Endothelial cell of umbilical vein (primary cell): ENCODE results near the gene CNNM3. TPM values are rescaled to one million over a fixed set of nuclear protein-coding genes. Genes with fewer than 3 reads are reported as not detected.
A peak's percentile ranks its signal among the peaks of the same experiment; 100 is the strongest.

Experiments
- BruUV-seq: library from RNA; stranded (reverse); fragments of 400-500 nt; replicated peaks from 2 replicates; lab custom pipeline; 2021; lab: Mats Ljungman, UMichigan
- CTCF ChIA-PET: fragments of 300-600, 350-600 bp; sonication (Branson Sonifier 250); formaldehyde crosslinking; loops from one replicate; lab custom pipeline; 2021; ENCODE audit warnings: antibody characterized with exemption, inconsistent platforms; lab: Charles Lee
- POLR2A ChIA-PET: fragments of 300-600, 350-600 bp; sonication (Branson Sonifier 250); formaldehyde crosslinking; loops from one replicate; lab custom pipeline; 2021; ENCODE audit warnings: antibody characterized with exemption, inconsistent platforms; lab: Charles Lee
- DNase-seq: peaks from one replicate; pipeline ENCODE4 v3.0.0-alpha.2; 2011; ENCODE audit warnings: low read depth, low spot score
- FAIRE-seq: peaks from 2 replicates; lab custom pipeline; 2011; peaks lifted over from hg19 to GRCh38; lab: Jason Lieb, UNC
- H2AFZ ChIP-seq: 2 replicates; pipeline ENCODE4 v1.6.0; 2012; ENCODE audit warnings: low read depth, low read length, control low read depth, inconsistent platforms
- H3K27ac ChIP-seq: 2 replicates; pipeline ENCODE4 v1.5.1; 2011; ENCODE audit warnings: low read depth, mild to moderate bottlenecking, control low read depth, low read length, moderate library complexity; ENCODE audit not compliant: insufficient read depth
- H3K27me3 ChIP-seq, 2 experiments: 2 replicates each; pipeline versions ENCODE4 v1.6.0 to v1.6.1; 2011; ENCODE audit warnings: low read length in 2 of 2, mixed read lengths in 1 of 2; ENCODE audit not compliant: control insufficient read depth in 2 of 2, insufficient read depth in 2 of 2
- H3K36me3 ChIP-seq, 2 experiments: 2 replicates in 1 of 2; 3 replicates in 1 of 2; pipeline ENCODE4 v1.5.1; 2011; ENCODE audit warnings: low read length in 2 of 2, mild to moderate bottlenecking in 1 of 2, moderate library complexity in 1 of 2; ENCODE audit not compliant: control insufficient read depth in 2 of 2, insufficient read depth in 2 of 2; ENCODE audit errors: extremely low read depth in 1 of 2
- H3K4me1 ChIP-seq: 3 replicates; pipeline ENCODE4 v1.5.1; 2011; ENCODE audit warnings: mild to moderate bottlenecking, low read length; ENCODE audit not compliant: control insufficient read depth, insufficient read depth; ENCODE audit errors: extremely low read depth
- H3K4me2 ChIP-seq: 2 replicates; pipeline ENCODE4 v1.6.1; 2011; ENCODE audit warnings: low read length, control low read depth, mixed read lengths; ENCODE audit not compliant: insufficient read depth
- H3K4me3 ChIP-seq, 3 experiments: fragments of 200-600 bp in 1 of 3; sonication (generic), shearing (Covaris generic) in 1 of 3; replicated peaks in 1 of 3; 2 replicates each; pipeline ENCODE4 v1.5.1; 2011 to 2016; ENCODE audit warnings: control low read depth in 3 of 3, low read length in 3 of 3, mild to moderate bottlenecking in 2 of 3, inconsistent platforms in 1 of 3, low read depth in 1 of 3, moderate library complexity in 1 of 3; ENCODE audit not compliant: insufficient read depth in 1 of 3
- H3K79me2 ChIP-seq: 2 replicates; pipeline ENCODE4 v1.6.0; 2012; ENCODE audit warnings: low read length, inconsistent platforms; ENCODE audit not compliant: control insufficient read depth, insufficient read depth
- H3K9ac ChIP-seq: replicated peaks from 2 replicates; pipeline ENCODE3; 2011; ENCODE audit warnings: low read length, control low read depth; ENCODE audit not compliant: insufficient read depth; ENCODE audit errors: extremely low read depth
- H3K9me1 ChIP-seq: replicated peaks from 3 replicates; pipeline ENCODE4 v1.6.0; 2011; ENCODE audit warnings: mild to moderate bottlenecking, low read length; ENCODE audit not compliant: control insufficient read depth, insufficient read depth; ENCODE audit errors: extremely low read depth
- H3K9me3 ChIP-seq: replicated peaks from 2 replicates; pipeline ENCODE4 v1.5.1; 2012; ENCODE audit warnings: low read length, inconsistent platforms; ENCODE audit not compliant: control insufficient read depth, insufficient read depth
- H4K20me1 ChIP-seq: replicated peaks from 2 replicates; pipeline ENCODE3; 2011; ENCODE audit warnings: mild to moderate bottlenecking, low read length; ENCODE audit not compliant: control insufficient read depth, insufficient read depth; ENCODE audit errors: extremely low read depth
- EZH2 ChIP-seq: IDR thresholded peaks from 2 replicates; pipeline ENCODE4 v1.6.1; 2012; ENCODE audit warnings: borderline replicate concordance, low read depth, mild to moderate bottlenecking, moderate library complexity, low read length, inconsistent platforms; ENCODE audit not compliant: severe bottlenecking
- JUN ChIP-seq: IDR thresholded peaks from 2 replicates; pipeline ENCODE4 v1.6.1; 2011; ENCODE audit warnings: borderline replicate concordance, low read depth; ENCODE audit not compliant: insufficient read length, insufficient read depth
- MYC ChIP-seq: IDR thresholded peaks from one replicate; pipeline ENCODE4 v1.6.1; 2011; ENCODE audit warnings: mild to moderate bottlenecking, low read depth, low read length
- POLR2AphosphoS5 ChIP-seq: IDR thresholded peaks from 2 replicates; pipeline ENCODE4 v1.6.1; 2012; ENCODE audit warnings: low read depth, mild to moderate bottlenecking, control low read depth, low read length, moderate library complexity; ENCODE audit not compliant: insufficient read depth
- dilution Hi-C: fragments of 300-500 bp; cut with MboI; formaldehyde crosslinking; loops from one replicate; pipeline ENCODE4 v1.15.0; 2019; ENCODE audit warnings: low sequenced_read_pairs; ENCODE audit not compliant: extremely low pct_ligation_motif_present
- intact Hi-C: fragments of 100-400 bp; cut with micrococcal nuclease; formaldehyde crosslinking; loops from one replicate; pipeline ENCODE4 v1.10.0; 2022
- polyA plus RNA-seq, 4 experiments: library from polyadenylated mRNA; depleted of rRNA in 3 of 4; stranded (reverse) in 3 of 4; unstranded in 1 of 4; fragments of >200 nt; gene quantifications; 2 replicates each; pipeline versions ENCODE4 v1.2.1 to v1.2.3, GENCODE V29; 2011 to 2012; ENCODE audit warnings: missing spikeins in 1 of 4
- total RNA-seq: library from RNA; stranded (reverse); gene quantifications from 2 replicates; pipeline ENCODE4 v1.2.3, GENCODE V29; 2021
- TF ChIP-seq, protein P1 (sequence below), 2 donors: IDR thresholded peaks; 1 replicate in 1 of 2; 2 replicates in 1 of 2; pipeline ENCODE4 v1.5.1; 2011; ENCODE audit warnings: low read length in 2 of 2, mild to moderate bottlenecking in 2 of 2, moderate library complexity in 2 of 2, control low read depth in 1 of 2, inconsistent platforms in 1 of 2, low read depth in 1 of 2; ENCODE audit not compliant: insufficient read depth in 1 of 2; ENCODE audit errors: extremely low read depth in 1 of 2

CNNM3 gene
- total and polyA plus RNA-seq, 2 donors (not counting 3 experiments of a cell fraction or from before 2014, with no cell fraction given), result 13.0 to 14.9 TPM

DNA sequence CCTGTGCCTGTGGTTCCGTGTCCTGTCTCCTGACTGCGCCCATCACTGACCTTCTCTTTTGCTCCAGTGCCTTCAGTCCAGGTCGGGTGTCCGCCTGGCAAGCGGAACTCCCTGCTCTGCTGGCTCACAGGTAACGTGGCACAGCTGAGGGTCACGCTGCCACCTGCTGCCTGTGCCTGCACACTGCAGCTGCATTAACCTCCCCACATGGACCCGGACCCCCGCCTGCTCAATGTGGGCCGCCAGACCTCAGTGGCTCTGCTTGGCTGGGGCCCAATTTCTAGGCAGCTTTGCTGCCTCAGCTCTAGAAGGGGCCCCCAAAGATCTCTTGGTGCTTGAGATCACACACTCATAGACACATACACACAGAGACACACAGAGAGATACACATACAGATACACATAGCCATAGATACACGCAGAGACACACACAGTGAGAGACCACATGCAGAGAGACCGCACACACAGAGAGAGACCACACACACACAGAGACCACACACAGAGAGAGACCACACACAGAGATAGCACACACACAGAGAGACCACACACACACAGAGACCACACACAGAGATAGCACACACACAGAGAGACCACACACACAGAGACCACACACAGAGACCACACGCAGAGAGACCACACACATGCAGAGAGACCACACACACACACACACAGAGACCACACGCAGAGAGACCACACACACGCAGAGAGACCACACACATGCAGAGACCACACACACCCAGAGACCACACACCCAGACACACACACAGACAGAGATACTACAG, 14.9 kb upstream of the CNNM3 start:
- Histone ChIP-seq H3K4me1 (no peaks in the 10 kb centered on the region), H3K9me1 (no peaks in the 10 kb centered on the region), H2AFZ (peak overlapping the region; percentile 5), H3K4me3 (no peak overlapping the region), H3K79me2 (no peaks in the 10 kb centered on the region), H3K9me3 (no peaks in the 10 kb centered on the region), H3K9ac (no peak overlapping the region), H4K20me1 (no peaks in the 10 kb centered on the region), H3K27me3 (no peaks in the 10 kb centered on the region), H3K4me2 (no peak overlapping the region), H3K27ac (no peak overlapping the region), H3K36me3 (no peaks in the 10 kb centered on the region)
- no TSS peak for BruUV-seq
- intact Hi-C loops (loop anchor here (5.0 kb wide), 2 partner anchors 39 to 164 kb away; partner anchors contain the start of genes CNNM4 and KANSL3), dilution Hi-C loops (no loop called here)
- no peak for TF ChIP-seq POLR2AphosphoS5
- TF ChIP-seq JUN, result no peak
- peak; percentile 31 for TF ChIP-seq MYC
- TF ChIP-seq, protein P1, sequence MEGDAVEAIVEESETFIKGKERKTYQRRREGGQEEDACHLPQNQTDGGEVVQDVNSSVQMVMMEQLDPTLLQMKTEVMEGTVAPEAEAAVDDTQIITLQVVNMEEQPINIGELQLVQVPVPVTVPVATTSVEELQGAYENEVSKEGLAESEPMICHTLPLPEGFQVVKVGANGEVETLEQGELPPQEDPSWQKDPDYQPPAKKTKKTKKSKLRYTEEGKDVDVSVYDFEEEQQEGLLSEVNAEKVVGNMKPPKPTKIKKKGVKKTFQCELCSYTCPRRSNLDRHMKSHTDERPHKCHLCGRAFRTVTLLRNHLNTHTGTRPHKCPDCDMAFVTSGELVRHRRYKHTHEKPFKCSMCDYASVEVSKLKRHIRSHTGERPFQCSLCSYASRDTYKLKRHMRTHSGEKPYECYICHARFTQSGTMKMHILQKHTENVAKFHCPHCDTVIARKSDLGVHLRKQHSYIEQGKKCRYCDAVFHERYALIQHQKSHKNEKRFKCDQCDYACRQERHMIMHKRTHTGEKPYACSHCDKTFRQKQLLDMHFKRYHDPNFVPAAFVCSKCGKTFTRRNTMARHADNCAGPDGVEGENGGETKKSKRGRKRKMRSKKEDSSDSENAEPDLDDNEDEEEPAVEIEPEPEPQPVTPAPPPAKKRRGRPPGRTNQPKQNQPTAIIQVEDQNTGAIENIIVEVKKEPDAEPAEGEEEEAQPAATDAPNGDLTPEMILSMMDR (IDR thresholded peaks at IDR 0.05; ENCODE audit: extremely low read depth in 1 of 2, insufficient read depth in 1 of 2, low read depth in 1 of 2, low read length in 2 of 2), result peak; percentile 79 to 90
- no peak for TF ChIP-seq EZH2
- ChIA-PET POLR2A (no interaction called here), CTCF (interaction anchor here (0.6 to 2.0 kb wide), 15 partner anchors 9 to 311 kb away, joined by 3 to 12 read pairs (median 4); partner anchors contain the start of genes CNNM3 and CNNM4)
- FAIRE-seq (peak; percentile 72), DNase-seq (peak; percentile 55)
